Mucosa of descending colon (tissue), 3 donors: ENCODE measurements around the gene SLC9A9. TPM values are rescaled to one million over a fixed set of nuclear protein-coding genes. Genes with fewer than 3 reads are reported as not detected.

Experiments used
- ATAC-seq: fragments of 200-7000 bp; cut with Tn5 transposase; one replicate; pipeline ENCODE4 v1.9.1; 2020; ENCODE audit warnings: mild to moderate bottlenecking, moderate library complexity
- DNase-seq, 3 donors: peaks; one replicate each; pipeline ENCODE4 v3.0.0-alpha.2; 2020
- H3K36me3 ChIP-seq: fragments of 200-600 bp; one replicate; pipeline ENCODE4 v1.8.0; 2021; ENCODE audit warnings: low read depth, mild to moderate bottlenecking
- H3K4me1 ChIP-seq: fragments of 200-600 bp; one replicate; pipeline ENCODE4 v1.8.0; 2021; ENCODE audit warnings: low read depth, mild to moderate bottlenecking
- H3K4me3 ChIP-seq: fragments of 200-600 bp; one replicate; pipeline ENCODE4 v1.8.0; 2021; ENCODE audit warnings: mild to moderate bottlenecking
- H3K9me3 ChIP-seq: fragments of 200-600 bp; one replicate; pipeline ENCODE4 v1.8.0; 2021; ENCODE audit warnings: mild to moderate bottlenecking
- intact Hi-C, 2 donors: fragments of 100-400 bp; cut with DNase I in 1 of 2; cut with micrococcal nuclease in 1 of 2; formaldehyde crosslinking; loops; one replicate each; pipeline versions ENCODE4 v1.11.0 to v1.11.1; 2022; cut with DNase I, micrococcal nuclease
- total RNA-seq, 3 donors: library from RNA; stranded (reverse); fragmentation: NEBNext Ultra II Directional in 2 of 3; extraction: Animal tissue kit (Norgen Biotek cat#: 25700) in 2 of 3; gene quantifications; one replicate each; pipeline versions ENCODE4 v1.2.1 to v1.2.4, GENCODE V29; 2021 to 2023
- TF ChIP-seq, protein P1 (sequence below): fragments of 200-600 bp; IDR thresholded peaks from one replicate; pipeline ENCODE4 v1.8.0; 2022; ENCODE audit warnings: antibody characterized with exemption, mild to moderate bottlenecking
- donor health status: DM: no; HTN: no; CAD: no; lungs with moderate emphysema.
- donor health status: DM: no; HTN: no; CAD: no.
- donor health status: DM: no; HTN: yes; CAD: no.

Gene SLC9A9
- total RNA-seq, 3 donors from 2014 or later = 3.2 to 18.2 (median 6.8) TPM

DNA sequence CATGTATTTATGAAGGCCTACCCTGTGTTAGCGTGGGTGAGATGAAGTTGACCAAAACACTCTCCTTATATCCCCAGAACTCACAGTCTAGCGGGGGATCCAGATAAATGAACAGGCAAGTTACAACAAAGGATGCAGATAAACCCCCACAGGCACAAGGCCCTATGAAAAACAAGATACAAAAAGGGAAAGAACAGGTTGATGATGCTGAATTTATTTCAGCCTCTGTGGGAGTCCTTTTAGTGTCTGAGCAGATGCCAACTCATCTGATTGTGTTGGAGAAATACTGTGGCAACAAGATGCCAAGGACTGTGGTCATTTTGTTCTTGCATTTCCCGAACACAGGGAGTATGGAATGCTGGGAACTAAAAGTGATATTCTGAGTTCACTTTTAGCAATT is 428.7 kb downstream of the SLC9A9 start:
- Histone ChIP-seq H3K4me3 (no peak overlapping the region), H3K36me3 (no peaks in the 10 kb centered on the region), H3K4me1 (no peaks in the 10 kb centered on the region), H3K9me3 (no peaks in the 10 kb centered on the region)
- ATAC-seq (no peak), DNase-seq (no peak)
- intact Hi-C loops = no loop called here
- TF ChIP-seq, protein P1, sequence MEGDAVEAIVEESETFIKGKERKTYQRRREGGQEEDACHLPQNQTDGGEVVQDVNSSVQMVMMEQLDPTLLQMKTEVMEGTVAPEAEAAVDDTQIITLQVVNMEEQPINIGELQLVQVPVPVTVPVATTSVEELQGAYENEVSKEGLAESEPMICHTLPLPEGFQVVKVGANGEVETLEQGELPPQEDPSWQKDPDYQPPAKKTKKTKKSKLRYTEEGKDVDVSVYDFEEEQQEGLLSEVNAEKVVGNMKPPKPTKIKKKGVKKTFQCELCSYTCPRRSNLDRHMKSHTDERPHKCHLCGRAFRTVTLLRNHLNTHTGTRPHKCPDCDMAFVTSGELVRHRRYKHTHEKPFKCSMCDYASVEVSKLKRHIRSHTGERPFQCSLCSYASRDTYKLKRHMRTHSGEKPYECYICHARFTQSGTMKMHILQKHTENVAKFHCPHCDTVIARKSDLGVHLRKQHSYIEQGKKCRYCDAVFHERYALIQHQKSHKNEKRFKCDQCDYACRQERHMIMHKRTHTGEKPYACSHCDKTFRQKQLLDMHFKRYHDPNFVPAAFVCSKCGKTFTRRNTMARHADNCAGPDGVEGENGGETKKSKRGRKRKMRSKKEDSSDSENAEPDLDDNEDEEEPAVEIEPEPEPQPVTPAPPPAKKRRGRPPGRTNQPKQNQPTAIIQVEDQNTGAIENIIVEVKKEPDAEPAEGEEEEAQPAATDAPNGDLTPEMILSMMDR = no peak

DNA sequence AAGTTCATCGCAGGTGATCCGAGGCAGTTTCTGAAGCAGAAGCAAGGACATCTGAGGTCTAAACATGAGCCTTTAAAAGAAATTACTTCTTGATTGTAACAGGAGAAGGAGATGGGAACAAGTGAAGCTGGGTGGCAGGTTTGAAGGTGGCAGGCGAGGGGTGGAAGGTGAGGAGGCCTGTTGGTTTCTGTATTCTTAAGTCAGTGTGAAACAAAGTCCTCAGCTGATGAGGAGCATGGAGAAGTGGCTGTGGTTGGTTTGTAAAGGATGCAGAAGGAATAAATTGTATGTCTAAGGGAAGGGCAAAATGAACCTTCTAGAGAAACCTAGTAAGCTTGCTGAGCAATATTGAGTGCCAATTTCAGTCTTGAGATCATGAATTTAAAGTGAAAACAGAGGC is 429.9 kb downstream of the SLC9A9 start:
- ATAC-seq (no peak), DNase-seq (no peak)
- no peaks in the 10 kb centered on the region for H3K4me1 ChIP-seq
- no peaks in the 10 kb centered on the region for H3K9me3 ChIP-seq
- intact Hi-C loops = no loop called here
- no peak overlapping the region for H3K4me3 ChIP-seq
- TF ChIP-seq, protein P1 = no peak
- H3K36me3 ChIP-seq = no peaks in the 10 kb centered on the region

DNA sequence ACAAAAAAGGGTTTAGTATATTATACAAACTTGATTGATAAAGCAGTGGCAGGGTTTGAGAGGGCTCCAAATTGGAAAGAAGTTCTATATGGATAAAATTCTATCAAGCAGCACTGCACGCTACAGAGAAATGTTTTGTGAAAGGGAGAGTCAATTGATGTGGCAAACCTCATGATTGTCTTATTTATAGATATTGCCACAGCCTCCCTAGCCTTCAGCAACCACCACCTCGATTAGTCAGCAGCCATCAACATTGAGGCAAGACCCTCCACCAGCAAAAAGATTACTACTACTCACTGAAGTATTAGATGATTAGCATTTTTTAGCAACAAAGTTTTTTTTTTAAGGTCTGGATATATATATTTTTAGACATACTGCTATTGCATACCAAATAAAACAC is 432.0 kb downstream of the SLC9A9 start:
- Histone ChIP-seq H3K9me3 (no peaks in the 10 kb centered on the region), H3K4me1 (no peaks in the 10 kb centered on the region), H3K36me3 (no peaks in the 10 kb centered on the region), H3K4me3 (no peak overlapping the region)
- ATAC-seq = no peak
- TF ChIP-seq, protein P1 = no peak
- intact Hi-C loops = no loop called here
- no peak for DNase-seq

GRCh38 chr3:143414571-143415253 is 433.6 kb downstream of the SLC9A9 start:
- intact Hi-C loops = no loop called here
- H3K9me3 ChIP-seq = no peaks in the 10 kb centered on the region
- ATAC-seq (no peak), DNase-seq (no peak)
- H3K4me1 ChIP-seq = no peaks in the 10 kb centered on the region
- H3K4me3 ChIP-seq = no peak overlapping the region
- H3K36me3 ChIP-seq = no peaks in the 10 kb centered on the region
- TF ChIP-seq, protein P1 = no peak

- intact Hi-C loops = no loop called here
- H3K9me3 ChIP-seq = no peaks in the 10 kb centered on the region
- TF ChIP-seq, protein P1 = no peak
- DNase-seq = no peak
- no peak for ATAC-seq
- H3K36me3 ChIP-seq = no peaks in the 10 kb centered on the region
- H3K4me3 ChIP-seq = no peak overlapping the region
- H3K4me1 ChIP-seq = no peaks in the 10 kb centered on the region
These were observed 434.9 kb downstream of the SLC9A9 start for GRCh38 chr3:143413372-143413771.

DNA sequence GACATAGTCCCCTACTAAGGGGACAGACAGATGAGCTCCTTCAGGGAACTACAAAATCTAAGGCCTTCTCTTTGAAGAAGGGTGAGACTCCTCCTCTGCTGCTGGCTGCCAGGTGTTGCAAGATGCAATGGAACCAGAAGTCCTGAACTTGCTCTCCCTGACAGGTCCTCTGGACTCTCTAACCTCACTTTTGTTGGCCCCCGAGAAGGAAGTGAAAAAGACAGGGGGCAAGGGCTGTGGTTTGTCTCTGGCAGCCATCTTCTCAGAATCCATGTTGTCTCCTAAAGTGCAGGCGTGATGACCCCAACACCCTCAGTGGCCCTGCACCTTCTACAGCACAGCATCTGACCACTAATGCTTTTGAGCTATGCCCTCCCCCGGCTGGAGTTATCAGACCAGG is 436.2 kb downstream of the SLC9A9 start:
- H3K4me3 ChIP-seq = no peak overlapping the region
- DNase-seq (no peak), ATAC-seq (no peak)
- H3K4me1 ChIP-seq = no peaks in the 10 kb centered on the region
- H3K36me3 ChIP-seq = no peaks in the 10 kb centered on the region
- no peaks in the 10 kb centered on the region for H3K9me3 ChIP-seq
- TF ChIP-seq, protein P1 = no peak
- intact Hi-C loops = no loop called here
